ENCODE data around the gene INPP5K.
"Not testable (repeated sequence)": the region's sequence is repeated elsewhere in the genome, so short reads cannot be mapped to it uniquely, and the experiment has no call there.

The INPP5K gene

GRCh38 chr17:1529863-1530262 is 13.5 kb upstream of the INPP5K start:
- POLR2A ChIA-PET, result no interaction called here
- CTCF ChIA-PET, result no interaction called here
- no peak for DNase-seq (ENCODE audit: extremely low spot score)
- no peak for TF ChIP-seq FOXA1 (IDR thresholded peaks at IDR 0.05)
- TF ChIP-seq ELF4 (IDR thresholded peaks at IDR 0.05), result no peak
- TF ChIP-seq LEF1 (IDR thresholded peaks at IDR 0.05; ENCODE audit: borderline replicate concordance), result no peak
- TF ChIP-seq HDGF (IDR thresholded peaks at IDR 0.05; ENCODE audit: borderline replicate concordance), result no peak
- no peak for TF ChIP-seq L3MBTL2 (conservative IDR thresholded peaks at IDR 0.05)
- TF ChIP-seq, protein P1, sequence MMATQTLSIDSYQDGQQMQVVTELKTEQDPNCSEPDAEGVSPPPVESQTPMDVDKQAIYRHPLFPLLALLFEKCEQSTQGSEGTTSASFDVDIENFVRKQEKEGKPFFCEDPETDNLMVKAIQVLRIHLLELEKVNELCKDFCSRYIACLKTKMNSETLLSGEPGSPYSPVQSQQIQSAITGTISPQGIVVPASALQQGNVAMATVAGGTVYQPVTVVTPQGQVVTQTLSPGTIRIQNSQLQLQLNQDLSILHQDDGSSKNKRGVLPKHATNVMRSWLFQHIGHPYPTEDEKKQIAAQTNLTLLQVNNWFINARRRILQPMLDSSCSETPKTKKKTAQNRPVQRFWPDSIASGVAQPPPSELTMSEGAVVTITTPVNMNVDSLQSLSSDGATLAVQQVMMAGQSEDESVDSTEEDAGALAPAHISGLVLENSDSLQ (IDR thresholded peaks at IDR 0.05), result no peak
- TF ChIP-seq NFRKB (IDR thresholded peaks at IDR 0.05), result no peak
- no peak for TF ChIP-seq SP1 (IDR thresholded peaks at IDR 0.05)
- TF ChIP-seq ARNT (IDR thresholded peaks at IDR 0.05), result no peak
- no peak for TF ChIP-seq FOXM1 (IDR thresholded peaks at IDR 0.05; ENCODE audit: borderline replicate concordance)
- no peak for TF ChIP-seq ZNF384 (IDR thresholded peaks at IDR 0.05)
- no peak for TF ChIP-seq BHLHE40 (IDR thresholded peaks at IDR 0.05; ENCODE audit: borderline replicate concordance)
- TF ChIP-seq FOXK2 (IDR thresholded peaks at IDR 0.05), result no peak
- TF ChIP-seq CTBP1 (IDR thresholded peaks at IDR 0.05; ENCODE audit: borderline replicate concordance), result no peak
- no peak for TF ChIP-seq SUZ12 (IDR thresholded peaks at IDR 0.05)
- no peak for TF ChIP-seq TARDBP (IDR thresholded peaks at IDR 0.05)

DNA sequence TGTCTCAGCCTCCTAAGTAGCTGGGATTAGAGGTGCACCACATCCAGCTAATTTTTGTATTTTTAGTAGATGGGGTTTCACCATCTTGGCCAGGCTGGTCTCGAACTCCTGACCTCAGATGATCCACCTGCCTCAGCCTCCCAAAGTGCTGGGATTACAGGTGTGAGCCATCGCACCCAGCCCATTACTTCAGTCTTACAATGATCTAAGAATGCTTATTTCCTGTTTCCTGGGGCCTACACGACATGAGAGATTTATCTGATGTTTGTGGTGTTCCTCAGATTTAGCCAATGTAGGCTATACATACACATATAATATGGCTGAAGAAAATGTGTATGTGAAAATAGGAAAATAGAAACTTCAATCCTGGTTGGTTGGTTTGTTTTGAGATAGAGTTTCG is 10.5 kb upstream of the INPP5K start:
- POLR2A ChIA-PET, result interaction anchor here (1.9 kb wide), 1 partner anchor 10 kb away, joined by 9 read pairs; the partner anchor contains the start of gene INPP5K
- DNase-seq (ENCODE audit: extremely low spot score); CTCF ChIA-PET: not testable (repeated sequence)

- no peak for DNase-seq (ENCODE audit: extremely low spot score)
- POLR2A ChIA-PET, result no interaction called here
- CTCF ChIA-PET, result no interaction called here
- TF ChIP-seq SP1 (IDR thresholded peaks at IDR 0.05) (no peak), ARNT (IDR thresholded peaks at IDR 0.05) (no peak), BHLHE40 (IDR thresholded peaks at IDR 0.05; ENCODE audit: borderline replicate concordance) (no peak), NFRKB (IDR thresholded peaks at IDR 0.05) (no peak), CTBP1 (IDR thresholded peaks at IDR 0.05; ENCODE audit: borderline replicate concordance) (no peak), LEF1 (IDR thresholded peaks at IDR 0.05; ENCODE audit: borderline replicate concordance) (no peak), HDGF (IDR thresholded peaks at IDR 0.05; ENCODE audit: borderline replicate concordance) (no peak), FOXM1 (IDR thresholded peaks at IDR 0.05; ENCODE audit: borderline replicate concordance) (no peak), ZNF384 (IDR thresholded peaks at IDR 0.05) (no peak), L3MBTL2 (conservative IDR thresholded peaks at IDR 0.05) (no peak), FOXA1 (IDR thresholded peaks at IDR 0.05) (no peak), TARDBP (IDR thresholded peaks at IDR 0.05) (no peak), ELF4 (IDR thresholded peaks at IDR 0.05) (no peak), SUZ12 (IDR thresholded peaks at IDR 0.05) (no peak), FOXK2 (IDR thresholded peaks at IDR 0.05) (no peak)
- TF ChIP-seq, protein P1 (IDR thresholded peaks at IDR 0.05), result no peak
Measured at GRCh38 chr17:1522626-1523025, 6.2 kb upstream of the INPP5K start.

- DNase-seq (ENCODE audit: extremely low spot score), result no peak
- CTCF ChIA-PET, result no interaction called here
- TF ChIP-seq, protein P1 (IDR thresholded peaks at IDR 0.05), result no peak
- no peak for TF ChIP-seq ARNT (IDR thresholded peaks at IDR 0.05)
- TF ChIP-seq HDGF (IDR thresholded peaks at IDR 0.05; ENCODE audit: borderline replicate concordance), result no peak
- TF ChIP-seq FOXA1 (IDR thresholded peaks at IDR 0.05), result no peak
- TF ChIP-seq TARDBP (IDR thresholded peaks at IDR 0.05), result no peak
- no peak for TF ChIP-seq NFRKB (IDR thresholded peaks at IDR 0.05)
- no peak for TF ChIP-seq SP1 (IDR thresholded peaks at IDR 0.05)
- no peak for TF ChIP-seq FOXM1 (IDR thresholded peaks at IDR 0.05; ENCODE audit: borderline replicate concordance)
- no peak for TF ChIP-seq CTBP1 (IDR thresholded peaks at IDR 0.05; ENCODE audit: borderline replicate concordance)
- no peak for TF ChIP-seq LEF1 (IDR thresholded peaks at IDR 0.05; ENCODE audit: borderline replicate concordance)
- TF ChIP-seq BHLHE40 (IDR thresholded peaks at IDR 0.05; ENCODE audit: borderline replicate concordance), result no peak
- POLR2A ChIA-PET, result no interaction called here
Measured at GRCh38 chr17:1521086-1521640, 4.8 kb upstream of the INPP5K start.

DNA sequence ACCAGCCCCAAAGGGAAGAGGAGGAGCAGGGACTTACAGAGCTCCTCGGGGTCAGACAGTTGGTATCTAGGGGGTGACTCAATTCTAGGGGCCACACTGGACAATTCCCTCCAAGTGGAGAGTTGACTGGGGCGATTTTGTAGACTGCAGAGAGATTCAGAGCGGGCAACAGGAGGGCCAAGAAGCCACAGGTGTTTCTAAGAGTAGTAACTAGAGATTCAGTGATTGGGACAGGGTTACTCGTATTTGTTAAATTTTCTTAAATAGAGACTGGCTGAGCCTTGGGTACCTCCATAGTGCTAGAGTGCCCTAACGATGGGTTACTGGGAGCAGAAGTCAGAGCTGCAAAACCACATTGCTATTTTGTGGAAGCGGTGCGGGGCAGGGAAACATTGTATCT is 3.3 kb upstream of the INPP5K start:
- CTCF ChIA-PET, result no interaction called here
- POLR2A ChIA-PET, result interaction anchor here (1.0 kb wide), 1 partner anchor 14 kb away, joined by 3 read pairs; no protein-coding TSS in a partner anchor
- TF ChIP-seq ARNT (IDR thresholded peaks at IDR 0.05), result no peak
- TF ChIP-seq FOXM1 (IDR thresholded peaks at IDR 0.05; ENCODE audit: borderline replicate concordance), result no peak
- no peak for TF ChIP-seq BHLHE40 (IDR thresholded peaks at IDR 0.05; ENCODE audit: borderline replicate concordance)
- no peak for TF ChIP-seq CTBP1 (IDR thresholded peaks at IDR 0.05; ENCODE audit: borderline replicate concordance)
- no peak for TF ChIP-seq SUZ12 (IDR thresholded peaks at IDR 0.05)
- TF ChIP-seq LEF1 (IDR thresholded peaks at IDR 0.05; ENCODE audit: borderline replicate concordance), result no peak
- TF ChIP-seq, protein P1 (IDR thresholded peaks at IDR 0.05), result no peak
- no peak for TF ChIP-seq ELF4 (IDR thresholded peaks at IDR 0.05)
- TF ChIP-seq SP1 (IDR thresholded peaks at IDR 0.05), result no peak
- TF ChIP-seq FOXK2 (IDR thresholded peaks at IDR 0.05), result no peak
- TF ChIP-seq L3MBTL2 (conservative IDR thresholded peaks at IDR 0.05), result no peak
- TF ChIP-seq TARDBP (IDR thresholded peaks at IDR 0.05), result no peak
- no peak for TF ChIP-seq FOXA1 (IDR thresholded peaks at IDR 0.05)
- no peak for TF ChIP-seq HDGF (IDR thresholded peaks at IDR 0.05; ENCODE audit: borderline replicate concordance)
- TF ChIP-seq ZNF384 (IDR thresholded peaks at IDR 0.05), result no peak
- no peak for TF ChIP-seq NFRKB (IDR thresholded peaks at IDR 0.05)
- no peak for DNase-seq (ENCODE audit: extremely low spot score)

Data from HEK293T (cell line).